ENCODE measurements around the gene ZNF407.

The ZNF407 gene

DNA sequence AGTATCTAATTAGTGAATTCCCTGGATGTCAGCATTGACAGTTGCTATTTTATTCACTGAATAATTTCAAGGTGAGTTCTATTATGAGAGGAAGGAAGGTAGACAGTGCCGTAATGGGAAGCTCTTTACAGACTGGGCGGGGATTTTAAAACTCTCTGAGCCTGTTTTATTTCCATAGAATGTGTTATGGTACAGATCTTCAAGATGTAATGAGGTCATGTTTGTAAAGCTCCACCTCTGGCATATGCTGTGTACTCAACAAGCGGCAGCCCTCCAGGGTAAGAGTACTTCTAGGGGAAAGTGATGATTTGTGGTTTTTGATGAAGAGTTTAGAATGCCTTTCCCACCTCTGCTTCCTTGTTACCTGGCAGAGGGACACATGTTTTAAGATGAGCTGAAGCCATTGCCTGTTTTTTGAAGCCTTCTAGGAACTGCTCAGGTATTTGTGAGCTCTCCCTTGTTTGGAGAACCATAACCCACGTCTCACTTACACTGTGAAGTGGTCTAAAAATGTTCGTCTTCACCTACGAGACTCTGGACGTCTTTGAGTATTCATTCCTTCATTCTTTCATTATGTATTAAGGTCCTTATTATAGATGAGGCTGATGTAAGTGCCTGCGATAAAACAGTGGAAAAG, 360.0 kb downstream of the ZNF407 start:
- no peaks in the 10 kb centered on the region for H3K27me3 ChIP-seq (ENCODE audit: insufficient read depth, poor library complexity, severe bottlenecking)
- no peak for TF ChIP-seq SPI1 (IDR thresholded peaks at IDR 0.05; ENCODE audit: borderline replicate concordance, low read depth)
- TF ChIP-seq, protein P1, sequence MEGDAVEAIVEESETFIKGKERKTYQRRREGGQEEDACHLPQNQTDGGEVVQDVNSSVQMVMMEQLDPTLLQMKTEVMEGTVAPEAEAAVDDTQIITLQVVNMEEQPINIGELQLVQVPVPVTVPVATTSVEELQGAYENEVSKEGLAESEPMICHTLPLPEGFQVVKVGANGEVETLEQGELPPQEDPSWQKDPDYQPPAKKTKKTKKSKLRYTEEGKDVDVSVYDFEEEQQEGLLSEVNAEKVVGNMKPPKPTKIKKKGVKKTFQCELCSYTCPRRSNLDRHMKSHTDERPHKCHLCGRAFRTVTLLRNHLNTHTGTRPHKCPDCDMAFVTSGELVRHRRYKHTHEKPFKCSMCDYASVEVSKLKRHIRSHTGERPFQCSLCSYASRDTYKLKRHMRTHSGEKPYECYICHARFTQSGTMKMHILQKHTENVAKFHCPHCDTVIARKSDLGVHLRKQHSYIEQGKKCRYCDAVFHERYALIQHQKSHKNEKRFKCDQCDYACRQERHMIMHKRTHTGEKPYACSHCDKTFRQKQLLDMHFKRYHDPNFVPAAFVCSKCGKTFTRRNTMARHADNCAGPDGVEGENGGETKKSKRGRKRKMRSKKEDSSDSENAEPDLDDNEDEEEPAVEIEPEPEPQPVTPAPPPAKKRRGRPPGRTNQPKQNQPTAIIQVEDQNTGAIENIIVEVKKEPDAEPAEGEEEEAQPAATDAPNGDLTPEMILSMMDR (IDR thresholded peaks at IDR 0.05; ENCODE audit: insufficient read depth, low read length), result no peak
- TF ChIP-seq GABPA (IDR thresholded peaks at IDR 0.05; ENCODE audit: low read depth), result no peak
- TF ChIP-seq, protein P2, sequence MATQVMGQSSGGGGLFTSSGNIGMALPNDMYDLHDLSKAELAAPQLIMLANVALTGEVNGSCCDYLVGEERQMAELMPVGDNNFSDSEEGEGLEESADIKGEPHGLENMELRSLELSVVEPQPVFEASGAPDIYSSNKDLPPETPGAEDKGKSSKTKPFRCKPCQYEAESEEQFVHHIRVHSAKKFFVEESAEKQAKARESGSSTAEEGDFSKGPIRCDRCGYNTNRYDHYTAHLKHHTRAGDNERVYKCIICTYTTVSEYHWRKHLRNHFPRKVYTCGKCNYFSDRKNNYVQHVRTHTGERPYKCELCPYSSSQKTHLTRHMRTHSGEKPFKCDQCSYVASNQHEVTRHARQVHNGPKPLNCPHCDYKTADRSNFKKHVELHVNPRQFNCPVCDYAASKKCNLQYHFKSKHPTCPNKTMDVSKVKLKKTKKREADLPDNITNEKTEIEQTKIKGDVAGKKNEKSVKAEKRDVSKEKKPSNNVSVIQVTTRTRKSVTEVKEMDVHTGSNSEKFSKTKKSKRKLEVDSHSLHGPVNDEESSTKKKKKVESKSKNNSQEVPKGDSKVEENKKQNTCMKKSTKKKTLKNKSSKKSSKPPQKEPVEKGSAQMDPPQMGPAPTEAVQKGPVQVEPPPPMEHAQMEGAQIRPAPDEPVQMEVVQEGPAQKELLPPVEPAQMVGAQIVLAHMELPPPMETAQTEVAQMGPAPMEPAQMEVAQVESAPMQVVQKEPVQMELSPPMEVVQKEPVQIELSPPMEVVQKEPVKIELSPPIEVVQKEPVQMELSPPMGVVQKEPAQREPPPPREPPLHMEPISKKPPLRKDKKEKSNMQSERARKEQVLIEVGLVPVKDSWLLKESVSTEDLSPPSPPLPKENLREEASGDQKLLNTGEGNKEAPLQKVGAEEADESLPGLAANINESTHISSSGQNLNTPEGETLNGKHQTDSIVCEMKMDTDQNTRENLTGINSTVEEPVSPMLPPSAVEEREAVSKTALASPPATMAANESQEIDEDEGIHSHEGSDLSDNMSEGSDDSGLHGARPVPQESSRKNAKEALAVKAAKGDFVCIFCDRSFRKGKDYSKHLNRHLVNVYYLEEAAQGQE (IDR thresholded peaks at IDR 0.05; ENCODE audit: insufficient replicate concordance, low read depth), result no peak
- no peak for TF ChIP-seq POLR2AphosphoS5 (IDR thresholded peaks at IDR 0.05; ENCODE audit: low read depth)
- no peak for DNase-seq (ENCODE audit: low read depth in 1 of 2, low spot score in 1 of 2)
- H3K4me3 ChIP-seq (replicated peaks; ENCODE audit: insufficient read depth, low read length), result no peak overlapping the region
- no peak overlapping the region for H3K27ac ChIP-seq (replicated peaks)

DNA sequence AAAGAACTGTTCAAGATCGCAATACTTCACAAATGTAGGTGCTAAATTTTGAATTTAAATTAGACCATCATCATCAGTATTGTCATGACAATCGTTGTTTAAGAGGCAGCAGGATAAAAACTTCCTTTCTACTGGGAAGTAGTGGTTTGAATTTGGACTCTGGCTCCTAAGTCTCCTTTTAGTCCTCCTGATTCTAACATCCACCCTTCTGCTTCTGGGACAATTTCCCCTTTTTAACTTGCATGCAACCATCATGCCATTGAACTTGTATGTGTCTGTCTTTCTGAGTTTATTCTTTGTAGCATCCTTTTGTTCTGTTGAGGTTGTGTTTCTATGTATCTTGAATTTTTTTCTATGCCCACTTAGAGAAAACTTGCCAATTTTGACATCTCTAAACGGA, 361.5 kb downstream of the ZNF407 start:
- Histone ChIP-seq H3K27me3 (ENCODE audit: insufficient read depth, poor library complexity, severe bottlenecking) (no peaks in the 10 kb centered on the region), H3K4me3 (replicated peaks; ENCODE audit: insufficient read depth, low read length) (no peak overlapping the region), H3K27ac (replicated peaks) (no peak overlapping the region)
- TF ChIP-seq, protein P1 (IDR thresholded peaks at IDR 0.05; ENCODE audit: insufficient read depth, low read length), result no peak
- no peak for TF ChIP-seq SPI1 (IDR thresholded peaks at IDR 0.05; ENCODE audit: borderline replicate concordance, low read depth)
- TF ChIP-seq GABPA (IDR thresholded peaks at IDR 0.05; ENCODE audit: low read depth), result no peak
- TF ChIP-seq, protein P2 (IDR thresholded peaks at IDR 0.05; ENCODE audit: insufficient replicate concordance, low read depth), result no peak
- no peak for DNase-seq (ENCODE audit: low read depth in 1 of 2, low spot score in 1 of 2)

DNA sequence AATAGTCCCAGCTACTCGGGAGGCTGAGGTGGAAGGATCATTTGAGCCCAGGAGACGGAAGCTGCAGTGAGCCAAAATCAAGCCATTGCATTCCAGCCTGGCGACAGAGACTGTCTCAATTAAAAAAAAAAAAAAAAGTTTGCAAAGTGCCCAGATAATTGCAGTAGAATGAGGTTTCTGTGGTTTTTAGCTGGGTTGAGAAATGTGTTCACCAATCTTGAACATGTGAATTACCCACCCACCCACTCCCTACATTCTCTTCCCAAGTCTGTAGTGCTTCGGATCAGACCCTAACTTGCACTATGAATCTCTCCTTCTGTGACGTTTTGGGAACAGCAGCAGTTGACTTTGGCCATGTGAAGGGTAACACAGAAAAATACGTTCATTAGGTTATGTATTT, 363.9 kb downstream of the ZNF407 start:
- no peak for DNase-seq (ENCODE audit: low read depth in 1 of 2, low spot score in 1 of 2)
- Histone ChIP-seq H3K27me3 (ENCODE audit: insufficient read depth, poor library complexity, severe bottlenecking) (no peaks in the 10 kb centered on the region), H3K4me3 (replicated peaks; ENCODE audit: insufficient read depth, low read length) (no peak overlapping the region), H3K27ac (replicated peaks) (no peak overlapping the region)
- no peak for TF ChIP-seq GABPA (IDR thresholded peaks at IDR 0.05; ENCODE audit: low read depth)
- TF ChIP-seq, protein P2 (IDR thresholded peaks at IDR 0.05; ENCODE audit: insufficient replicate concordance, low read depth), result no peak
- no peak for TF ChIP-seq SPI1 (IDR thresholded peaks at IDR 0.05; ENCODE audit: borderline replicate concordance, low read depth)
- TF ChIP-seq, protein P1 (IDR thresholded peaks at IDR 0.05; ENCODE audit: insufficient read depth, low read length), result no peak
- no peak for TF ChIP-seq POLR2AphosphoS5 (IDR thresholded peaks at IDR 0.05; ENCODE audit: low read depth)
